HG03060 (cell line): ENCODE measurements around the gene SBK2.

Source experiments
- ATAC-seq: cut with Tn5 transposase; IDR thresholded peaks from one replicate; pipeline ENCODE4 v1.9.1; 2021; ENCODE audit warnings: low read depth, moderate number of reproducible peaks; ENCODE audit not compliant: unreplicated experiment

SBK2 gene

GRCh38 chr19:55559684-55560083 is 22.8 kb upstream of the SBK2 start:
- ATAC-seq = no peak

- no peak for ATAC-seq
Measured at GRCh38 chr19:55554741-55555152, 17.8 kb upstream of the SBK2 start.

GRCh38 chr19:55554302-55554701 is 17.4 kb upstream of the SBK2 start:
- ATAC-seq = no peak

GRCh38 chr19:55553217-55554182 is 16.6 kb upstream of the SBK2 start:
- ATAC-seq = no peak

- no peak for ATAC-seq
Measured at GRCh38 chr19:55552620-55553019, 15.7 kb upstream of the SBK2 start.

GRCh38 chr19:55552206-55552605 is 15.3 kb upstream of the SBK2 start:
- ATAC-seq = no peak

- no peak for ATAC-seq
Measured at GRCh38 chr19:55550321-55550650, 13.4 kb upstream of the SBK2 start.

GRCh38 chr19:55549500-55550320 is 12.8 kb upstream of the SBK2 start:
- no peak for ATAC-seq

GRCh38 chr19:55546822-55547614 is 10.1 kb upstream of the SBK2 start:
- no peak for ATAC-seq

GRCh38 chr19:55546011-55546410 is 9.1 kb upstream of the SBK2 start:
- ATAC-seq = no peak

GRCh38 chr19:55545443-55545842 is 8.5 kb upstream of the SBK2 start, which contains the start of gene SBK3:
SBK3 (minus strand) TSS chr19:55545543; CDS start chr19:55545543, 0 bp downstream.
- ATAC-seq = no peak

GRCh38 chr19:55544776-55545439 is 8.0 kb upstream of the SBK2 start:
- ATAC-seq = no peak

GRCh38 chr19:55544014-55544413 is 7.1 kb upstream of the SBK2 start:
- ATAC-seq = no peak

- ATAC-seq = no peak
Measured at GRCh38 chr19:55543567-55543966, 6.6 kb upstream of the SBK2 start.

- no peak for ATAC-seq
Measured at GRCh38 chr19:55542292-55542855, 5.4 kb upstream of the SBK2 start.

- no peak for ATAC-seq
Measured at GRCh38 chr19:55541091-55541490, 4.2 kb upstream of the SBK2 start.

GRCh38 chr19:55540619-55541018 is 3.7 kb upstream of the SBK2 start:
- no peak for ATAC-seq

- ATAC-seq = no peak
Measured at GRCh38 chr19:55539090-55539984, 2.4 kb upstream of the SBK2 start.

GRCh38 chr19:55538132-55538531 is 1.2 kb upstream of the SBK2 start:
- ATAC-seq = no peak
